ENCODE measurements around the gene PHLDB1.

The PHLDB1 gene

GRCh38 chr11:118691926-118692830 is 84.8 kb downstream of the PHLDB1 start:
- Histone ChIP-seq H3K9me3 (replicated peaks in 1 of 11) (peaks cover 0 to 8% (median 0%) of the 10 kb centered on the region in 11 experiments; a peak in 2 of 22 replicates), H3K9ac (peak overlapping the region; percentile 4 to 62 (median 40); a peak in 15 of 22 replicates), H3K4me3 (peak overlapping the region in 1 of 10 experiments; percentile 25; a peak in 3 of 20 replicates), H4K20me1 (peaks cover 0 to 14% (median 0%) of the 10 kb centered on the region in 11 experiments; a peak in 6 of 22 replicates), H3K27me3 (no peaks in the 10 kb centered on the region), H3K27ac (peak overlapping the region in 10 of 11 experiments; percentile 11 to 74 (median 52); a peak in 19 of 22 replicates), H3K4me1 (peaks cover 45 to 80% (median 60%) of the 10 kb centered on the region in 10 experiments), H3K4me2 (peak overlapping the region; percentile 73 to 90 (median 83)), H3K36me3 (no peaks in the 10 kb centered on the region)
- TF ChIP-seq Cebpa-rat (IDR thresholded peaks at IDR 0.05): no peak

- Histone ChIP-seq H3K4me3 (no peak overlapping the region), H3K9ac (no peak overlapping the region), H3K27ac (no peak overlapping the region), H3K4me1 (peaks cover 57 to 76% (median 67%) of the 10 kb centered on the region in 10 experiments), H3K27me3 (no peaks in the 10 kb centered on the region), H3K4me2 (peak overlapping the region in 2 of 11 experiments; percentile 78 to 88; a peak in 1 of 22 replicates), H3K9me3 (replicated peaks in 1 of 11) (peaks cover 0 to 8% (median 0%) of the 10 kb centered on the region in 11 experiments; a peak in 2 of 22 replicates), H3K36me3 (no peaks in the 10 kb centered on the region), H4K20me1 (peaks cover 0 to 14% (median 0%) of the 10 kb centered on the region in 11 experiments; a peak in 6 of 22 replicates)
- TF ChIP-seq Cebpa-rat (IDR thresholded peaks at IDR 0.05): no peak
Measured at GRCh38 chr11:118694185-118694584, 86.8 kb downstream of the PHLDB1 start.

GRCh38 chr11:118694771-118695170 is 87.4 kb downstream of the PHLDB1 start:
- H3K9me3 ChIP-seq (replicated peaks in 1 of 11): peaks cover 0 to 8% (median 0%) of the 10 kb centered on the region in 11 experiments; a peak in 4 of 22 replicates
- H3K9ac ChIP-seq: no peak overlapping the region
- peaks cover 58 to 72% (median 66%) of the 10 kb centered on the region in 10 experiments for H3K4me1 ChIP-seq
- H3K27ac ChIP-seq: no peak overlapping the region
- no peak for TF ChIP-seq Cebpa-rat (IDR thresholded peaks at IDR 0.05)
- no peaks in the 10 kb centered on the region for H3K36me3 ChIP-seq
- H4K20me1 ChIP-seq: peaks cover 0 to 14% (median 0%) of the 10 kb centered on the region in 11 experiments; a peak in 6 of 22 replicates
- peak overlapping the region in 1 of 11 experiments; percentile 72; a peak in 1 of 22 replicates for H3K4me2 ChIP-seq
- H3K27me3 ChIP-seq: no peaks in the 10 kb centered on the region
- no peak overlapping the region for H3K4me3 ChIP-seq

- no peak for TF ChIP-seq Cebpa-rat (IDR thresholded peaks at IDR 0.05)
- Histone ChIP-seq H3K9me3 (replicated peaks in 1 of 11) (peaks cover 0 to 17% (median 11%) of the 10 kb centered on the region in 11 experiments; a peak in 16 of 22 replicates), H3K36me3 (no peaks in the 10 kb centered on the region), H3K4me3 (no peak overlapping the region), H3K9ac (no peak overlapping the region), H3K4me2 (peak overlapping the region in 4 of 11 experiments; percentile 3 to 72 (median 61); a peak in 1 of 22 replicates), H3K27ac (no peak overlapping the region), H3K27me3 (no peaks in the 10 kb centered on the region), H4K20me1 (peaks cover 0 to 12% (median 0%) of the 10 kb centered on the region in 11 experiments; a peak in 6 of 22 replicates), H3K4me1 (peaks cover 39 to 71% (median 55%) of the 10 kb centered on the region in 10 experiments)
Measured at GRCh38 chr11:118696673-118697226, 89.3 kb downstream of the PHLDB1 start.

- Histone ChIP-seq H3K9ac (no peak overlapping the region), H3K9me3 (replicated peaks in 1 of 11) (peaks cover 0 to 17% (median 11%) of the 10 kb centered on the region in 11 experiments; a peak in 16 of 22 replicates), H3K36me3 (no peaks in the 10 kb centered on the region), H4K20me1 (peaks cover 0 to 9% (median 0%) of the 10 kb centered on the region in 11 experiments; a peak in 6 of 22 replicates), H3K4me3 (no peak overlapping the region), H3K27me3 (no peaks in the 10 kb centered on the region), H3K4me2 (0 out of 22 replicates have a peak overlapping the region, but pooled peaks of 2 of the 11 experiments have one; percentile 3 to 7), H3K27ac (no peak overlapping the region), H3K4me1 (peaks cover 33 to 70% (median 49%) of the 10 kb centered on the region in 10 experiments)
- TF ChIP-seq Cebpa-rat (IDR thresholded peaks at IDR 0.05): no peak
Measured at GRCh38 chr11:118697346-118697745, 89.9 kb downstream of the PHLDB1 start.

GRCh38 chr11:118699506-118700220 is 92.2 kb downstream of the PHLDB1 start:
- peaks cover 0 to 13% (median 11%) of the 10 kb centered on the region in 11 experiments; a peak in 15 of 22 replicates for H3K9me3 ChIP-seq (replicated peaks in 1 of 11)
- H3K4me2 ChIP-seq: peak overlapping the region in 5 of 11 experiments; percentile 48 to 80 (median 75); a peak in 10 of 22 replicates
- H3K4me3 ChIP-seq: no peak overlapping the region
- no peaks in the 10 kb centered on the region for H3K36me3 ChIP-seq
- H3K27me3 ChIP-seq: no peaks in the 10 kb centered on the region
- H3K9ac ChIP-seq: peak overlapping the region in 2 of 11 experiments; percentile 44 to 54; a peak in 4 of 22 replicates
- peak overlapping the region in 5 of 11 experiments; percentile 45 to 79 (median 78); a peak in 8 of 22 replicates for H3K27ac ChIP-seq
- peaks cover 34 to 76% (median 47%) of the 10 kb centered on the region in 10 experiments for H3K4me1 ChIP-seq
- no peak for TF ChIP-seq Cebpa-rat (IDR thresholded peaks at IDR 0.05)
- no peaks in the 10 kb centered on the region for H4K20me1 ChIP-seq

GRCh38 chr11:118703563-118704106 is 96.2 kb downstream of the PHLDB1 start:
- Histone ChIP-seq H3K9me3 (replicated peaks in 1 of 11) (peaks cover 0 to 13% (median 9%) of the 10 kb centered on the region in 11 experiments; a peak in 15 of 22 replicates), H3K36me3 (peaks cover 0 to 20% (median 0%) of the 10 kb centered on the region in 11 experiments; a peak in 3 of 22 replicates), H4K20me1 (no peaks in the 10 kb centered on the region), H3K4me3 (no peak overlapping the region), H3K9ac (peak overlapping the region in 3 of 11 experiments; percentile 13 to 53 (median 44); a peak in 5 of 22 replicates), H3K4me2 (peak overlapping the region in 9 of 11 experiments; percentile 6 to 89 (median 82); a peak in 13 of 22 replicates), H3K27me3 (no peaks in the 10 kb centered on the region), H3K27ac (peak overlapping the region in 3 of 11 experiments; percentile 25 to 74 (median 57); a peak in 6 of 22 replicates), H3K4me1 (peaks cover 37 to 81% (median 49%) of the 10 kb centered on the region in 10 experiments)
- TF ChIP-seq Cebpa-rat (IDR thresholded peaks at IDR 0.05): no peak
